Stimulated activated CD4-positive, alpha-beta T cell treated with anti-CD3 and anti-CD28 coated beads, TNF-alpha, amount 100 ng/mL, for 4 hours (primary cell): ENCODE measurements around the gene ARL8A.
"Not testable (repeated sequence)": the region's sequence is repeated elsewhere in the genome, so short reads cannot be mapped to it uniquely, and the experiment has no call there.

ENCODE experiments used
- DNase-seq, 3 experiments: peaks; one replicate each; pipeline ENCODE4 v3.0.0-alpha.2; 2020; ENCODE audit warnings: low read depth in 3 of 3

The ARL8A gene

GRCh38 chr1:202113690-202114300 is 30.7 kb downstream of the ARL8A start:
- no peak for DNase-seq

GRCh38 chr1:202112859-202113689 is 31.5 kb downstream of the ARL8A start:
- DNase-seq: no peak

- not testable (repeated sequence) for DNase-seq
These were observed 32.9 kb downstream of the ARL8A start for GRCh38 chr1:202111589-202111988.

GRCh38 chr1:202110977-202111376 is 33.6 kb downstream of the ARL8A start:
- no peak for DNase-seq

- DNase-seq: no peak
These were observed 36.5 kb downstream of the ARL8A start for GRCh38 chr1:202107801-202108731.

GRCh38 chr1:202107321-202107761 is 37.2 kb downstream of the ARL8A start:
- no peak for DNase-seq

- DNase-seq: no peak
These were observed 37.9 kb downstream of the ARL8A start for GRCh38 chr1:202106340-202107254.

- no peak for DNase-seq
These were observed 38.8 kb downstream of the ARL8A start for GRCh38 chr1:202105571-202106339.

GRCh38 chr1:202104073-202104472 is 40.5 kb downstream of the ARL8A start:
- DNase-seq: no peak

- no peak for DNase-seq
These were observed 43.4 kb downstream of the ARL8A start for GRCh38 chr1:202101184-202101583.

- DNase-seq: no peak
These were observed 50.7 kb downstream of the ARL8A start for GRCh38 chr1:202093858-202094257.

- DNase-seq: no peak
These were observed 53.5 kb downstream of the ARL8A start for GRCh38 chr1:202090994-202091393.

- DNase-seq: no peak
These were observed 56.3 kb downstream of the ARL8A start for GRCh38 chr1:202088206-202088605.

- no peak for DNase-seq
These were observed 57.8 kb downstream of the ARL8A start for GRCh38 chr1:202086579-202087350.

- no peak for DNase-seq
These were observed 58.7 kb downstream of the ARL8A start for GRCh38 chr1:202085682-202086373.

GRCh38 chr1:202084791-202085681 is 59.5 kb downstream of the ARL8A start:
- no peak for DNase-seq
